GM23338 (cell line): ENCODE data around the gene ASMT. TPM values are rescaled to one million over a fixed set of nuclear protein-coding genes. Genes with fewer than 3 reads are reported as not detected.

Experiments
- ATAC-seq: fragments of 200-7000 bp; cut with Tn5 transposase; 3 replicates; pipeline ENCODE4 v1.9.1; 2020
- DNase-seq: peaks from one replicate; pipeline ENCODE4 v3.0.0-alpha.2; 2015; ENCODE audit warnings: low spot score
- H2AFZ ChIP-seq: fragments of 200-600 bp; sonication (generic); 2 replicates; pipeline ENCODE4 v1.8.0; 2016; ENCODE audit warnings: antibody characterized with exemption, mild to moderate bottlenecking, moderate library complexity
- H3F3A ChIP-seq: fragments of 200-600 bp; sonication (generic); replicated peaks from 2 replicates; pipeline ENCODE4 v1.8.0; 2017; ENCODE audit warnings: antibody characterized with exemption, mixed run types, low read depth
- H3K27ac ChIP-seq: fragments of 200-600 bp; sonication (generic); 2 replicates; pipeline ENCODE4 v1.6.1; 2016; ENCODE audit warnings: low read depth
- H3K27me3 ChIP-seq: fragments of 200-600 bp; sonication (generic); 2 replicates; pipeline ENCODE4 v1.8.0; 2016; ENCODE audit warnings: mild to moderate bottlenecking, mixed run types, moderate library complexity; ENCODE audit not compliant: insufficient read depth
- H3K36me3 ChIP-seq: fragments of 200-600 bp; sonication (generic); 2 replicates; pipeline ENCODE4 v1.8.0; 2016; ENCODE audit warnings: mild to moderate bottlenecking; ENCODE audit not compliant: insufficient read depth
- H3K4me1 ChIP-seq: fragments of 200-600 bp; sonication (generic); 2 replicates; pipeline ENCODE4 v1.8.0; 2016; ENCODE audit warnings: mild to moderate bottlenecking, moderate library complexity; ENCODE audit not compliant: insufficient read depth
- H3K4me2 ChIP-seq: fragments of 200-600 bp; sonication (generic); 2 replicates; pipeline ENCODE4 v1.7.1; 2017; ENCODE audit warnings: mixed run types
- H3K4me3 ChIP-seq: fragments of 200-600 bp; sonication (generic); 2 replicates; pipeline ENCODE4 v1.6.1; 2016; ENCODE audit warnings: mixed run types
- H3K79me2 ChIP-seq: fragments of 200-600 bp; sonication (generic); replicated peaks from 2 replicates; pipeline ENCODE4 v1.8.0; 2017; ENCODE audit warnings: mild to moderate bottlenecking; ENCODE audit not compliant: insufficient read depth
- H3K9me2 ChIP-seq: fragments of 200-600 bp; sonication (generic); 2 replicates; pipeline ENCODE4 v1.8.0; 2017; ENCODE audit not compliant: insufficient read depth
- H4K20me1 ChIP-seq: fragments of 200-600 bp; sonication (generic); replicated peaks from 2 replicates; pipeline ENCODE4 v1.8.0; 2017; ENCODE audit warnings: mild to moderate bottlenecking; ENCODE audit not compliant: insufficient read depth
- H3K27ac Mint-ChIP-seq: 2 replicates; pipeline ENCODE4 v1.8.0; 2020; ENCODE audit warnings: inconsistent platforms, mild to moderate bottlenecking, moderate library complexity, mixed read lengths
- H3K27me3 Mint-ChIP-seq: 3 replicates; pipeline ENCODE4 v1.8.0; 2022; ENCODE audit warnings: low read depth, mild to moderate bottlenecking, moderate library complexity, mixed read lengths, inconsistent platforms; ENCODE audit not compliant: insufficient read depth, poor library complexity
- H3K36me3 Mint-ChIP-seq: 3 replicates; pipeline ENCODE4 v1.8.0; 2021; ENCODE audit warnings: low read depth, mild to moderate bottlenecking, inconsistent platforms, moderate library complexity, mixed read lengths
- H3K4me1 Mint-ChIP-seq: 3 replicates; pipeline ENCODE4 v1.8.0; 2020; ENCODE audit warnings: mild to moderate bottlenecking, inconsistent platforms, mixed read lengths
- H3K4me3 Mint-ChIP-seq: 3 replicates; pipeline ENCODE4 v1.8.0; 2021; ENCODE audit warnings: moderate library complexity, mild to moderate bottlenecking, inconsistent platforms, mixed read lengths
- H3K9me3 Mint-ChIP-seq: 3 replicates; pipeline ENCODE4 v1.8.0; 2020; ENCODE audit warnings: moderate library complexity, mild to moderate bottlenecking, inconsistent platforms, mixed read lengths
- EZH2 ChIP-seq: fragments of 200-600 bp; sonication (generic); IDR thresholded peaks from one replicate; pipeline ENCODE4 v1.8.0; 2017; ENCODE audit warnings: antibody characterized with exemption, mild to moderate bottlenecking, low read depth; ENCODE audit not compliant: unreplicated experiment
- EZH2phosphoT487 ChIP-seq: fragments of 200-600 bp; sonication (generic); IDR thresholded peaks from one replicate; pipeline ENCODE4 v1.8.1; 2018; ENCODE audit warnings: antibody characterized with exemption; ENCODE audit not compliant: unreplicated experiment
- JUNB ChIP-seq: IDR thresholded peaks from one replicate; pipeline ENCODE4 v1.6.1; 2016; ENCODE audit warnings: antibody characterized with exemption; ENCODE audit not compliant: unreplicated experiment
- POLR2AphosphoS5 ChIP-seq: IDR thresholded peaks from 2 replicates; pipeline ENCODE4 v1.6.1; 2016; ENCODE audit warnings: antibody characterized with exemption, low read depth
- STAT1 ChIP-seq: IDR thresholded peaks from one replicate; pipeline ENCODE4 v1.6.1; 2016; ENCODE audit warnings: antibody characterized with exemption; ENCODE audit not compliant: unreplicated experiment
- polyA plus RNA-seq: library from polyadenylated mRNA; unstranded; fragments of >200 nt; fragmentation: Nextera tagmentation; extraction: Ambion mirVana; gene quantifications from 2 replicates; pipeline ENCODE4 v1.2.1, GENCODE V29; 2016
- total RNA-seq: library from RNA; depleted of rRNA; stranded (reverse); fragments of >200 nt; shearing (Covaris generic); gene quantifications from 2 replicates; pipeline ENCODE4 v1.2.3, GENCODE V29; 2014
- TF ChIP-seq, protein P1 (sequence below), 2 experiments: fragments of 200-600 bp in 1 of 2; sonication (generic) in 1 of 2; conservative IDR thresholded peaks; 2 replicates each; pipeline versions ENCODE4 v1.5.1 to v1.6.1; 2016 to 2017; ENCODE audit warnings: antibody characterized with exemption in 2 of 2, low read depth in 2 of 2, mild to moderate bottlenecking in 2 of 2, moderate library complexity in 1 of 2
- TF ChIP-seq, protein P2 (sequence below): IDR thresholded peaks from 2 replicates; pipeline ENCODE4 v1.6.1; 2016; ENCODE audit warnings: antibody characterized with exemption
- TF ChIP-seq, protein P3 (sequence below): IDR thresholded peaks from one replicate; pipeline ENCODE4 v1.6.1; 2018; ENCODE audit warnings: antibody characterized with exemption; ENCODE audit not compliant: unreplicated experiment

Gene ASMT
- total and polyA plus RNA-seq, 2 experiments from 2014 or later = 0.53 to 2.4 TPM

DNA sequence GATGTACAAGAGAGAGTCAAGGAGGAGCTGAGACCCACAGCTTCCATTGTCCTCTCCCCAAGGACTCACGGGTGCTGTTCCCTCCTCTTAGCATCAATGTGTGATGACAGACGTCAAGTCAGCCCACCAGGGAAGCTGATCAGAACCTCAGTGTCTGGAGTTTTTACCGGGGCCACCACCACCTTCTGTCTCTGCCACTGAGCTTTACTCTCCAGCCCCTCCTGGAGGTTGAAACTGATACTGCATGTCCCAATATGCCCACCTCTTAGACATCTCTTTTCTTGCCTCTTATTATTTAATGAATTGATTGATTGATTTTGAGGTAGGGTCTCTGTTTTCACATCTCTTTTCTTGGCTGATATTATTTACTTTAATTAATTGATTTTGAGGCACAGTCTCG, 33.7 kb upstream of the ASMT start:
- 0 out of 2 replicates have a peak, but pooled peaks cover 7% of the 10 kb centered on the region for H3K9me2 ChIP-seq
- no peak overlapping the region for H3K27ac ChIP-seq
- H3F3A ChIP-seq = no peaks in the 10 kb centered on the region
- H3K4me3 Mint-ChIP-seq = no peak overlapping the region
- H2AFZ ChIP-seq = no peak overlapping the region
- no peak overlapping the region for H3K4me3 ChIP-seq
- ATAC-seq (peak; percentile 24; the same call in 1 of the 3 replicates), DNase-seq (peak; percentile 76)
- no peak overlapping the region for H3K4me2 ChIP-seq
- no peaks in the 10 kb centered on the region for H3K27me3 Mint-ChIP-seq
- TF ChIP-seq, protein P1, sequence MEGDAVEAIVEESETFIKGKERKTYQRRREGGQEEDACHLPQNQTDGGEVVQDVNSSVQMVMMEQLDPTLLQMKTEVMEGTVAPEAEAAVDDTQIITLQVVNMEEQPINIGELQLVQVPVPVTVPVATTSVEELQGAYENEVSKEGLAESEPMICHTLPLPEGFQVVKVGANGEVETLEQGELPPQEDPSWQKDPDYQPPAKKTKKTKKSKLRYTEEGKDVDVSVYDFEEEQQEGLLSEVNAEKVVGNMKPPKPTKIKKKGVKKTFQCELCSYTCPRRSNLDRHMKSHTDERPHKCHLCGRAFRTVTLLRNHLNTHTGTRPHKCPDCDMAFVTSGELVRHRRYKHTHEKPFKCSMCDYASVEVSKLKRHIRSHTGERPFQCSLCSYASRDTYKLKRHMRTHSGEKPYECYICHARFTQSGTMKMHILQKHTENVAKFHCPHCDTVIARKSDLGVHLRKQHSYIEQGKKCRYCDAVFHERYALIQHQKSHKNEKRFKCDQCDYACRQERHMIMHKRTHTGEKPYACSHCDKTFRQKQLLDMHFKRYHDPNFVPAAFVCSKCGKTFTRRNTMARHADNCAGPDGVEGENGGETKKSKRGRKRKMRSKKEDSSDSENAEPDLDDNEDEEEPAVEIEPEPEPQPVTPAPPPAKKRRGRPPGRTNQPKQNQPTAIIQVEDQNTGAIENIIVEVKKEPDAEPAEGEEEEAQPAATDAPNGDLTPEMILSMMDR (conservative IDR thresholded peaks at IDR 0.05; ENCODE audit: low read depth in 2 of 2) = peak; percentile 80 to 83
- TF ChIP-seq POLR2AphosphoS5 = no peak
- TF ChIP-seq, protein P2, sequence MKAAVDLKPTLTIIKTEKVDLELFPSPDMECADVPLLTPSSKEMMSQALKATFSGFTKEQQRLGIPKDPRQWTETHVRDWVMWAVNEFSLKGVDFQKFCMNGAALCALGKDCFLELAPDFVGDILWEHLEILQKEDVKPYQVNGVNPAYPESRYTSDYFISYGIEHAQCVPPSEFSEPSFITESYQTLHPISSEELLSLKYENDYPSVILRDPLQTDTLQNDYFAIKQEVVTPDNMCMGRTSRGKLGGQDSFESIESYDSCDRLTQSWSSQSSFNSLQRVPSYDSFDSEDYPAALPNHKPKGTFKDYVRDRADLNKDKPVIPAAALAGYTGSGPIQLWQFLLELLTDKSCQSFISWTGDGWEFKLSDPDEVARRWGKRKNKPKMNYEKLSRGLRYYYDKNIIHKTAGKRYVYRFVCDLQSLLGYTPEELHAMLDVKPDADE = no peak
- TF ChIP-seq, protein P3, sequence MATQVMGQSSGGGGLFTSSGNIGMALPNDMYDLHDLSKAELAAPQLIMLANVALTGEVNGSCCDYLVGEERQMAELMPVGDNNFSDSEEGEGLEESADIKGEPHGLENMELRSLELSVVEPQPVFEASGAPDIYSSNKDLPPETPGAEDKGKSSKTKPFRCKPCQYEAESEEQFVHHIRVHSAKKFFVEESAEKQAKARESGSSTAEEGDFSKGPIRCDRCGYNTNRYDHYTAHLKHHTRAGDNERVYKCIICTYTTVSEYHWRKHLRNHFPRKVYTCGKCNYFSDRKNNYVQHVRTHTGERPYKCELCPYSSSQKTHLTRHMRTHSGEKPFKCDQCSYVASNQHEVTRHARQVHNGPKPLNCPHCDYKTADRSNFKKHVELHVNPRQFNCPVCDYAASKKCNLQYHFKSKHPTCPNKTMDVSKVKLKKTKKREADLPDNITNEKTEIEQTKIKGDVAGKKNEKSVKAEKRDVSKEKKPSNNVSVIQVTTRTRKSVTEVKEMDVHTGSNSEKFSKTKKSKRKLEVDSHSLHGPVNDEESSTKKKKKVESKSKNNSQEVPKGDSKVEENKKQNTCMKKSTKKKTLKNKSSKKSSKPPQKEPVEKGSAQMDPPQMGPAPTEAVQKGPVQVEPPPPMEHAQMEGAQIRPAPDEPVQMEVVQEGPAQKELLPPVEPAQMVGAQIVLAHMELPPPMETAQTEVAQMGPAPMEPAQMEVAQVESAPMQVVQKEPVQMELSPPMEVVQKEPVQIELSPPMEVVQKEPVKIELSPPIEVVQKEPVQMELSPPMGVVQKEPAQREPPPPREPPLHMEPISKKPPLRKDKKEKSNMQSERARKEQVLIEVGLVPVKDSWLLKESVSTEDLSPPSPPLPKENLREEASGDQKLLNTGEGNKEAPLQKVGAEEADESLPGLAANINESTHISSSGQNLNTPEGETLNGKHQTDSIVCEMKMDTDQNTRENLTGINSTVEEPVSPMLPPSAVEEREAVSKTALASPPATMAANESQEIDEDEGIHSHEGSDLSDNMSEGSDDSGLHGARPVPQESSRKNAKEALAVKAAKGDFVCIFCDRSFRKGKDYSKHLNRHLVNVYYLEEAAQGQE = no peak
- no peak for TF ChIP-seq JUNB
- no peak for TF ChIP-seq EZH2phosphoT487
- no peak for TF ChIP-seq STAT1
- no peak for TF ChIP-seq EZH2
- no peaks in the 10 kb centered on the region for H4K20me1 ChIP-seq
- H3K27me3 ChIP-seq = no peaks in the 10 kb centered on the region
- peaks cover 53% of the 10 kb centered on the region for H3K9me3 Mint-ChIP-seq
- H3K79me2 ChIP-seq = no peaks in the 10 kb centered on the region
- no peak overlapping the region for H3K27ac Mint-ChIP-seq
- H3K36me3 Mint-ChIP-seq = peaks cover 6% of the 10 kb centered on the region; the same call in 1 of the 3 replicates
- H3K4me1 ChIP-seq = no peaks in the 10 kb centered on the region
- no peaks in the 10 kb centered on the region for H3K36me3 ChIP-seq
- no peaks in the 10 kb centered on the region for H3K4me1 Mint-ChIP-seq
